Stimulated activated CD8-positive, alpha-beta memory T cell treated with anti-CD3 and anti-CD28 coated beads, Interleukin-7, amount 100 ng/mL, for 1 hour (primary cell): Measurements from ENCODE around the gene ACSF3.

Experiments used
- DNase-seq, 2 donors: peaks; one replicate each; pipeline ENCODE4 v3.0.0-alpha.2; 2020; ENCODE audit warnings: low read depth in 2 of 2

Gene ACSF3

DNA sequence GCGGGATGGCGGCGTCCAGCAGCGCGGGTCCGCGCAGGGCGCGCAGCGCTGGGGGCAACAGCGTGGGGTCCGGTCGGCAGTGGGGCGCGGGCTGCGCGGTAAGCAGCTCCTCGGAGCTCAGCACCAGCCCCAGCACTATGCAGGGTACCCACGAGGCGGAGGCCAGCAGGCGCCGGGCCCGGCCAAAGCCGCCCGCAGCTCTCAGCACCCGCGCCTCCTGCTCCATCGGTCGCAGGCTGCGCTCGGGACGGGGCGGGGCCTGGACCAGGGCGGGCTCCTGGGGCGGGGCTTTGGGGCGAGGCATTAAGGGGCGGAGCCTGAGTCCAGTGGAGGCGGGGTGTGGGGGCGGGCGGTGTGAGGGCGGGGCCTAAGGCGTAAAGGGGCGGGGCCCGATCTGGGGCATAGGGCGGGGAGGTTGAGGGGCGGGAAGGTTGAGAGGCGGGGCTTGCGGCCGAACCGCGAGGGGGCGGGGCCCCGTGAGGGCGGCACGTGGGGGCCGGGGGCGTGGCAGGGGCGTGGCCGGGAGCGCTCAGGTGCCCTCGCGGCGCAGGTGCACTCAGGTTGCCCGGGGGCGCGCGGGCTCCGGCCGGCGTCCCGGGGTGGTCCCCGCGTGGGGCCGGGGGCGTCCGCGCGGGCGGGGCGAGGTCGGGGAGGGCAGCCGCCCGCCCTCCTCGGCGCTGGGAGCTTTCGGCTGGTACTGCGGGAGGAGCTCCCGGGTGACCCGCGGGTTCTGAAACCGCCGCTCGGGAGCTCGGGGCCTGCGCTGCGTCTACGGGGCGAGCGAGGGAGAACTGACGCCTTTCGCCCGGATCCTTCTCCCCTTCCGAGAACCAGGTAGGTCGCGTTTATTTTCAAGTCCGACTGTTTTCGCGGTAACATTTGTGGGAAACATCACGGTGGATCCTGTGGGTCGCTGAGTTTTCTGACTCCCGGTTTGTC lies 108.1 kb downstream of the ACSF3 start:
- peak; percentile 49 for DNase-seq

DNA sequence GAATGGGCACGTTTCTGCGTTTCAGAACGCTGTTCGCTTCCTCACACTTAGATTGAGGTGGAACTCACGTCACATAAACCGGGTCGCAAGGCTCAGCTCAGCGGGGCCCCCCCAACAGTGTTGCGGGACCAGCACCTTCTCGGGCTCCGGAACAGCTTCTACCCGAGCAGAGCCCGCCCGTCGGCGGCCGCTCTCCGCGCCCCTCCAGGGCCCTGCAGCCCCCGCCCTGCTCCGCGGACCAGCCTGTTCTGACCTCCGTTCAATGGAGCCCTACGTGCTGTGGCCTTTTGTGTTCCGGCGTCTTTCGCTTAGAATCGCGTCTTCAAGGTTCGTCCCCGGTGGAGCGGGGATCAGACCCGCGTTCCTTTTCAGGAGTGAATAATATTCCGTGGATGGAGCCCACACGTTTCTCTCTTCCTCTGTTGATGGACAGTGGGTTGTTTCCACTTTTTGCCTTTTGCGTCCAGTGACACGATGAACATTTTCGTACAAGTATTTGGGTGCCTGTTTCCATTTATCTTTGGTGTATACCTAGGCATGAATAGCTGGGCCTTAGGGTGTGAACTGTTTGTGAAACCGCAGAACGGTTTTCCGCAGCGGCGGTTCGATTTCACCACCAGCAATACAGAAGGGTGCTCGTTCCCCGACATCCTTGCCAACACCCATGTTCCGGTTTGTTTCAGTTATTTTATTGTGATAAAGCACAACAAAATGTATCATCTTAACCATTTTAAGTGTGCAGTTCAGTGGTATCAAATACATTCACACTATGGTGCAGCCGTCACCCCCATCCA lies 109.0 kb downstream of the ACSF3 start:
- DNase-seq, result no peak
